Measurements from ENCODE around the gene KCTD6. TPM values are rescaled to one million over a fixed set of nuclear protein-coding genes. Genes with fewer than 3 reads are reported as not detected.

Gene KCTD6
- total and polyA plus RNA-seq, 2 of the 4 experiments (the other 2 are of a cell fraction) = 7.0 to 9.2 TPM

GRCh38 chr3:58478781-58479180, 13.1 kb upstream of the KCTD6 start:
- in situ Hi-C loops (cut with MboI; ENCODE audit: low sequenced_read_pairs) = no loop called here
- no peak for ATAC-seq (ENCODE audit: low read depth)
- H3K9me3 ChIP-seq (ENCODE audit: control insufficient read depth, insufficient read depth, low read length) = peaks cover 8% of the 10 kb centered on the region
- H2AFZ ChIP-seq (replicated peaks; ENCODE audit: low read length, poor library complexity) = no peak overlapping the region
- dilution Hi-C loops (cut with HindIII; ENCODE audit: low sequenced_read_pairs, unreplicated experiment) = no loop called here
- no peaks in the 10 kb centered on the region for H3K36me3 ChIP-seq (ENCODE audit: control insufficient read depth, insufficient read depth, low read length)
- DNase-seq = no peak
- no CpG with 5 or more reads among the region's 2 CpGs for WGBS, 2 experiments (ENCODE audit: extremely low coverage in 2 of 2, insufficient read length in 1 of 2)
- H4K5ac ChIP-seq (ENCODE audit: low read depth, low read length) = no peak overlapping the region
- H2BK5ac ChIP-seq (ENCODE audit: low read depth, low read length, poor library complexity, severe bottlenecking) = no peak overlapping the region
- no peak overlapping the region for H3K23ac ChIP-seq (ENCODE audit: low read depth, low read length)
- H3K14ac ChIP-seq (replicated peaks; ENCODE audit: low read depth, low read length) = no peak overlapping the region
- no peaks in the 10 kb centered on the region for H4K20me1 ChIP-seq (ENCODE audit: insufficient read depth, low read length)
- no peak overlapping the region for H2BK120ac ChIP-seq (ENCODE audit: low read depth, low read length)
- no peak overlapping the region for H2AK5ac ChIP-seq (ENCODE audit: low read depth, low read length)
- no peak overlapping the region for H3K27ac ChIP-seq (ENCODE audit: insufficient read depth, low read length)
- POLR2A ChIA-PET (ENCODE audit: unreplicated experiment) = no interaction called here
- no peak overlapping the region for H3K9ac ChIP-seq (ENCODE audit: low read depth, low read length)
- peaks cover 4% of the 10 kb centered on the region; the same call in 1 of the 2 replicates for H3K27me3 ChIP-seq (ENCODE audit: control insufficient read depth, insufficient read depth, low read length)
- H3K9me1 ChIP-seq (ENCODE audit: insufficient read depth, low read length) = no peaks in the 10 kb centered on the region
- intact Hi-C loops (cut with micrococcal nuclease) = no loop called here
- no peaks in the 10 kb centered on the region for H3K4me1 ChIP-seq (ENCODE audit: control insufficient read depth, insufficient read depth, low read length)
- no peak overlapping the region for H3K4me2 ChIP-seq (ENCODE audit: low read depth, low read length)
- H2BK20ac ChIP-seq (ENCODE audit: low read depth, low read length) = no peak overlapping the region
- no peak overlapping the region for H3K4ac ChIP-seq (ENCODE audit: low read depth, low read length)
- no peak overlapping the region for H3K56ac ChIP-seq (ENCODE audit: extremely low read depth, insufficient read depth, low read length)
- H2AK9ac ChIP-seq (replicated peaks; ENCODE audit: low read depth, low read length, poor library complexity) = no peak overlapping the region
- H3K79me1 ChIP-seq (ENCODE audit: low read depth in 1 of 2, low read length in 2 of 2) = no peaks in the 10 kb centered on the region
- no TSS peak for BruUV-seq (replicated peaks)
- H4K91ac ChIP-seq (ENCODE audit: insufficient read depth, low read depth, low read length) = no peak overlapping the region
- no peak overlapping the region for H4K8ac ChIP-seq (ENCODE audit: low read depth in 2 of 2, low read length in 2 of 2)
- CTCF ChIA-PET = no interaction called here
- H2BK15ac ChIP-seq (ENCODE audit: low read depth, low read length) = no peak overlapping the region
- no peak overlapping the region for H3K18ac ChIP-seq (ENCODE audit: low read depth, low read length)
- no peak overlapping the region for H3K4me3 ChIP-seq (ENCODE audit: insufficient read depth, low read depth, low read length)
- TF ChIP-seq FOS (IDR thresholded peaks at IDR 0.05; ENCODE audit: low read depth, low read length) = no peak
- no peak for TF ChIP-seq NFE2L2 (IDR thresholded peaks at IDR 0.05; ENCODE audit: low read depth, low read length)
- no peak for TF ChIP-seq RFX5 (IDR thresholded peaks at IDR 0.05; ENCODE audit: low read depth, low read length)
- TF ChIP-seq MAZ (IDR thresholded peaks at IDR 0.05; ENCODE audit: borderline replicate concordance, low read depth, low read length) = no peak
- no peak for TF ChIP-seq BHLHE40 (IDR thresholded peaks at IDR 0.05; ENCODE audit: low read depth, low read length)
- TF ChIP-seq POLR2A (IDR thresholded peaks at IDR 0.05; ENCODE audit: low read depth, low read length) = no peak
- TF ChIP-seq, protein P1, sequence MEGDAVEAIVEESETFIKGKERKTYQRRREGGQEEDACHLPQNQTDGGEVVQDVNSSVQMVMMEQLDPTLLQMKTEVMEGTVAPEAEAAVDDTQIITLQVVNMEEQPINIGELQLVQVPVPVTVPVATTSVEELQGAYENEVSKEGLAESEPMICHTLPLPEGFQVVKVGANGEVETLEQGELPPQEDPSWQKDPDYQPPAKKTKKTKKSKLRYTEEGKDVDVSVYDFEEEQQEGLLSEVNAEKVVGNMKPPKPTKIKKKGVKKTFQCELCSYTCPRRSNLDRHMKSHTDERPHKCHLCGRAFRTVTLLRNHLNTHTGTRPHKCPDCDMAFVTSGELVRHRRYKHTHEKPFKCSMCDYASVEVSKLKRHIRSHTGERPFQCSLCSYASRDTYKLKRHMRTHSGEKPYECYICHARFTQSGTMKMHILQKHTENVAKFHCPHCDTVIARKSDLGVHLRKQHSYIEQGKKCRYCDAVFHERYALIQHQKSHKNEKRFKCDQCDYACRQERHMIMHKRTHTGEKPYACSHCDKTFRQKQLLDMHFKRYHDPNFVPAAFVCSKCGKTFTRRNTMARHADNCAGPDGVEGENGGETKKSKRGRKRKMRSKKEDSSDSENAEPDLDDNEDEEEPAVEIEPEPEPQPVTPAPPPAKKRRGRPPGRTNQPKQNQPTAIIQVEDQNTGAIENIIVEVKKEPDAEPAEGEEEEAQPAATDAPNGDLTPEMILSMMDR (conservative IDR thresholded peaks at IDR 0.05; ENCODE audit: low read depth, low read length) = no peak
- TF ChIP-seq, protein P2, sequence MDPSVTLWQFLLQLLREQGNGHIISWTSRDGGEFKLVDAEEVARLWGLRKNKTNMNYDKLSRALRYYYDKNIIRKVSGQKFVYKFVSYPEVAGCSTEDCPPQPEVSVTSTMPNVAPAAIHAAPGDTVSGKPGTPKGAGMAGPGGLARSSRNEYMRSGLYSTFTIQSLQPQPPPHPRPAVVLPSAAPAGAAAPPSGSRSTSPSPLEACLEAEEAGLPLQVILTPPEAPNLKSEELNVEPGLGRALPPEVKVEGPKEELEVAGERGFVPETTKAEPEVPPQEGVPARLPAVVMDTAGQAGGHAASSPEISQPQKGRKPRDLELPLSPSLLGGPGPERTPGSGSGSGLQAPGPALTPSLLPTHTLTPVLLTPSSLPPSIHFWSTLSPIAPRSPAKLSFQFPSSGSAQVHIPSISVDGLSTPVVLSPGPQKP (IDR thresholded peaks at IDR 0.05; ENCODE audit: borderline replicate concordance, low read depth, low read length) = no peak
- TF ChIP-seq RCOR1 (IDR thresholded peaks at IDR 0.05; ENCODE audit: insufficient replicate concordance, low read length) = no peak
- TF ChIP-seq RAD21 (IDR thresholded peaks at IDR 0.05; ENCODE audit: low read length) = no peak
- TF ChIP-seq CEBPB (IDR thresholded peaks at IDR 0.05; ENCODE audit: low read depth, low read length) = no peak
- no peak for TF ChIP-seq SMC3 (IDR thresholded peaks at IDR 0.05; ENCODE audit: low read depth, low read length)
- TF ChIP-seq, protein P3, sequence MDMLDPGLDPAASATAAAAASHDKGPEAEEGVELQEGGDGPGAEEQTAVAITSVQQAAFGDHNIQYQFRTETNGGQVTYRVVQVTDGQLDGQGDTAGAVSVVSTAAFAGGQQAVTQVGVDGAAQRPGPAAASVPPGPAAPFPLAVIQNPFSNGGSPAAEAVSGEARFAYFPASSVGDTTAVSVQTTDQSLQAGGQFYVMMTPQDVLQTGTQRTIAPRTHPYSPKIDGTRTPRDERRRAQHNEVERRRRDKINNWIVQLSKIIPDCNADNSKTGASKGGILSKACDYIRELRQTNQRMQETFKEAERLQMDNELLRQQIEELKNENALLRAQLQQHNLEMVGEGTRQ (IDR thresholded peaks at IDR 0.05; ENCODE audit: low read depth, low read length) = no peak
- no peak for TF ChIP-seq MXI1 (IDR thresholded peaks at IDR 0.05; ENCODE audit: borderline replicate concordance, low read depth, low read length)
- no peak for TF ChIP-seq MAFK (IDR thresholded peaks at IDR 0.05; ENCODE audit: low read depth, low read length)
- TF ChIP-seq CHD1 (IDR thresholded peaks at IDR 0.05; ENCODE audit: low read depth, low read length) = no peak

Data from IMR-90 (cell line).